ENCODE data around the gene OR1E2.

OR1E2 gene

GRCh38 chr17:3389791-3390190 is 43.9 kb downstream of the OR1E2 start:
- DNase-seq (ENCODE audit: insufficient read length, low spot score) (no peak), FAIRE-seq (no peak)
- TF ChIP-seq CTCF (IDR thresholded peaks at IDR 0.05; ENCODE audit: insufficient read depth, missing control alignments): no peak

- DNase-seq (ENCODE audit: insufficient read length, low spot score) (no peak), FAIRE-seq (no peak)
- TF ChIP-seq CTCF (IDR thresholded peaks at IDR 0.05; ENCODE audit: insufficient read depth, missing control alignments): no peak
Observed at GRCh38 chr17:3385869-3386816, 47.5 kb downstream of the OR1E2 start, which contains the start of gene OR3A2. Gene OR3A2 (minus strand): TSS chr17:3386308.
